Left colon (tissue), 2 donors: Measurements from ENCODE around the gene SYCE1. TPM values are rescaled to one million over a fixed set of nuclear protein-coding genes. Genes with fewer than 3 reads are reported as not detected.
"Not testable (repeated sequence)": the region's sequence is repeated elsewhere in the genome, so short reads cannot be mapped to it uniquely, and the experiment has no call there.

Experiments
- ATAC-seq: fragments of 200-7000 bp; cut with Tn5 transposase; one replicate; pipeline ENCODE4 v1.9.1; 2020; ENCODE audit warnings: mild to moderate bottlenecking, moderate library complexity
- DNase-seq, 2 donors: peaks; one replicate each; pipeline ENCODE4 v3.0.0-alpha.2; 2020
- intact Hi-C, 2 donors: fragments of 100-400 bp; cut with DNase I in 1 of 2; cut with micrococcal nuclease in 1 of 2; formaldehyde crosslinking; loops; one replicate each; pipeline versions ENCODE4 v1.11.2 to v1.14.0; 2022; cut with DNase I, micrococcal nuclease
- total RNA-seq, 2 donors: library from RNA; stranded (reverse); fragmentation: NEBNext Ultra II Directional; extraction: Animal tissue kit (Norgen Biotek cat#: 25700); gene quantifications; one replicate each; pipeline ENCODE4 v1.2.1, GENCODE V29; 2021
- donor health status: DM: no; HTN: no; CAD: no.
- donor health status: DM: yes; HTN: yes; CAD: no.

Gene SYCE1
- total RNA-seq, 2 donors from 2014 or later: not detected

GRCh38 chr10:133567119-133567518 is 1.7 kb upstream of the SYCE1 start:
- DNase-seq (no peak), ATAC-seq (no peak)
- intact Hi-C loops: no loop called here

DNA sequence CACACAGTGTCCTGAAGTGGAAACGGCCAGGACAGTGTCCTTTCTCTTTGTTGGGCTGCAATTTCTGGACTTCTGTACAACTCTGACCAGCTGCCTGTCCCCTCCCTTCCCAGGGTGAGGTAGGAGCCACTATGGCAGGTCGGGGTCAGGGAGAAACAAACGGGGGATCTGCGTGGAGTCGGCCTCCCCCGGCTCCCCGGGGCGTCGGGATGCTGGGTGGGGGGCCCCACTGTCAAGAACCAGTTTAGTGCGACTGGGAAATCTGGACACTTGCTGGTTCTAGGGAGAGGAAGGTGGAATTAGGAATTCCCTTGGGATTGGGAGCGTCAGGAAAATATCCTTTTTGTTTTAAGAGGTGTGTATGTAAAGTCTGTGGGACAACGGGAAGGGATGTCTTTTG is 567 bp downstream of the SYCE1 start:
- intact Hi-C loops: no loop called here
- ATAC-seq (no peak), DNase-seq (no peak)

DNA sequence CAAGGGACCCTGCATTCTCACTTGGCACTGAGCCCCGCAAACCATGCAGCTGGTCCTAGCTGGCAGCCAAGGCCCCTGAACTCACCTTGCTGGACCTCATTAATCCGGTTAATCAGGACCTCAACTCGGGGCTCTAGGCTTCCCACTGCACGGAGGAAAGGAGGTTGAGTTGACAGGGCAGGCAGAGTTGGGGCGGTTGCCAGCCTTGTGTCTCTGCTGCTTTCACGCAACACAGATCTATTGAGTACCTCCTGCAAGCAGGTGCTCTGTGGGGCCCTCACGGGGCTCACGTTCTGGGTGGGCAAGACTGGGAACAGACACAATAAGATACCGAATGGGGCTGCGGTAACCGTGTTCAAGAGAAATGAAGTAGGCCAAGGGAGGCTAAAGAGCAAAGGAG is 6.2 kb downstream of the SYCE1 start:
- ATAC-seq (no peak), DNase-seq (no peak)
- intact Hi-C loops: no loop called here

DNA sequence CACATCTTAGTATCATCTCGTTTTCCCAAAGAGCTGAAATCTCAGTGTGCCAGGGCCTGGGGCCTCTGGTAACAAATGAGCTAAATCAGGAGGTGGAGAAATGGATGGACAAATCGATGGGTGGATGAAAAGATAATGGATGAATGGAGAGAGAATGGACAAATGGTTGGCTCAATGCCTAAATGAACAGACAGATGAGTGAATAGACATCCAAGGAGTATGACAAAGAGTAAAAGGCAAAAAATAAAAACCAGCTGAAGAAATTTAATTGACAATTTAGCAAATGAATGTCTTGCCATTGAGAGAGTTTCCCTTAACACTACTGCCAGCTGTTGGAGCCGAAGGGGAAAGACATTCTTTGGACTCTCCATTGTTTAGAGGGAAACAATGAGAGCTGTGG is 8.0 kb downstream of the SYCE1 start:
- intact Hi-C loops: no loop called here
- ATAC-seq (no peak), DNase-seq (no peak)

DNA sequence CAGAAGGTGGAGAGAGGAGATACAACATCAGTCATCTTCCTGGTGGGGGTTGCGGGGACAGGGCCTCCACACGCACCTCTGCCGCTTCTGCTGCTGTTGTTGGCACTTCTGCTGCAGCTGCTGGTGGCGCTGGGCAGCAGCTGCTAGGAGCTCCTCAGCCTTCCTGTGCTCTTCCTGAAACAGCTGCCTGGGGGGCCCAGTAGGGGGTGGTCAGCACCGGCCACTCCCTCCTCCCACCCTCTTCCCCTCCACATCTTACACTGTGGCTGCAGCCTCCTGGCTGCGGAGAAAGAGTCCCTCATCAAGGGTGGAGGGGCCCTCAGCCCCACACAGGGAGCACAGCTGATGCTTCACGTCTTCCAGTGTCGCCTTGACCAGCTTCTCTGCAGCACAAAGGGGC is 9.9 kb downstream of the SYCE1 start:
- intact Hi-C loops: no loop called here
- DNase-seq (no peak), ATAC-seq (no peak)

DNA sequence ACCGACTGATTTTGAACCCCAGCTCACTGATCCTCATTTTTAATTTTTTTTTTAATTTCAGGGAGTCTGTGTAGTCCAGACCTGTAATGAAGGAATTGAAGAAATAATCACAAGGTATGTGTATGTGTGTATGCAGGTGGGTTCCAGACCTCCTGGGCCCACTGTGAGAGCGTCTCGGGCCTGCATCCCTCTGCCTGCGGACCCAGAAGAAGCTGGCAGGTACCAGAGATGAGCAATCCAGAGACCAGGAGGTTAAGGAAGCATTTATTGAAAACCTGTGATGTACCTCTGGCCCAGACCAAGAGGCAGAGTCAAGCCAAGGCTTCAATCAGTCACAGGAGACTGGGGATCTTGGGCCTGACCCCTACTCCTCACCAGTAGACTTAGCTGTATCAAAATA is 10.8 kb downstream of the SYCE1 start:
- intact Hi-C loops: no loop called here
- DNase-seq (no peak), ATAC-seq (no peak)

DNA sequence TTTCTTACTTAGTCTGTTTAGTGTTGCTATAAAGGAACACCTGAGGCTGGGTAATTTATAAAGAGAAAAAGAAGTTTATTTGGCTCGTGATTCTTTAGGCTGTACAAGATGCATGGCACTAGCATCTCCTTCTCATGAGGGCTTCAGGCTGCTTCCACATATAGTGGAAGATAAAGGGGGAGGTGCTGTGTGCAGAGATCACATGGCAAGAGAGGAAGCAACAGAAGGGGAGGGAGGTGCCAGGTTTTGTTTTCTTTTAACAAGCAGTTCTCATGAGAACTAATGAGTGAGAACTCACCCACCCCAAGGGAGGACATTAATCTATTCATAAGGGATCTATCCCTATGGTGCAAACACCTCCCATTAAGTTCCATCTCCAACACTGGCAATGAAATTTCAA is 20.9 kb downstream of the SYCE1 start:
- intact Hi-C loops: no loop called here
- no peak for ATAC-seq
- no peak for DNase-seq

DNA sequence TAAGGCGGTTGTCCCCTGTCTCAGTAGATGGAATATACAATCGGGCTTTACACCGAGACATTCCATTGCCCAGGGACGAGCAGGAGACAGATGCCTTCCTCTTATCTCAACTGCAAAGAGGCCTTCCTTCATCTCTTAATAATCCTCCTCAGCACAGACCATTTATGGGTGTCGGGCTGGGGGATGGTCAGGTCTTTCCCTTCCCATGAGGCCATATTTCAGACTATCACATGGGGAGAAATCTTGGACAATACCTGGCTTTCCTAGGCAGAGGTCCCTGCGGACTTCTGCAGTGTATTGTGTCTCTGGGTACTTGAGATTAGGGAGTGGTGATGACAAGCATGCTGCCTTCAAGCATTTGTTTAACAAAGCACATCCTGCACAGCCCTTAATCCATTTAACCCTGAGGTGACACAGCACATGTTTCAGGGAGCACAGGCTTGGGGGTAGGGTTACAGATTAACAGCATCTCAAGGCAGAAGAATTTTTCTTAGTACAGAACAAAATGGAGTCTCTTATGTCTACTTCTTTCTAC is 23.9 kb downstream of the SYCE1 start:
- ATAC-seq, DNase-seq, intact Hi-C loops: not testable (repeated sequence)

- ATAC-seq (no peak), DNase-seq (no peak)
- intact Hi-C loops: no loop called here
Measured at GRCh38 chr10:133537546-133538545, 27.5 kb downstream of the SYCE1 start.

GRCh38 chr10:133536198-133536597 is 29.2 kb downstream of the SYCE1 start:
- ATAC-seq (no peak), DNase-seq (no peak)
- intact Hi-C loops: no loop called here

- no peak for ATAC-seq
- intact Hi-C loops: no loop called here
Measured at GRCh38 chr10:133534417-133534816, 31.0 kb downstream of the SYCE1 start.

DNA sequence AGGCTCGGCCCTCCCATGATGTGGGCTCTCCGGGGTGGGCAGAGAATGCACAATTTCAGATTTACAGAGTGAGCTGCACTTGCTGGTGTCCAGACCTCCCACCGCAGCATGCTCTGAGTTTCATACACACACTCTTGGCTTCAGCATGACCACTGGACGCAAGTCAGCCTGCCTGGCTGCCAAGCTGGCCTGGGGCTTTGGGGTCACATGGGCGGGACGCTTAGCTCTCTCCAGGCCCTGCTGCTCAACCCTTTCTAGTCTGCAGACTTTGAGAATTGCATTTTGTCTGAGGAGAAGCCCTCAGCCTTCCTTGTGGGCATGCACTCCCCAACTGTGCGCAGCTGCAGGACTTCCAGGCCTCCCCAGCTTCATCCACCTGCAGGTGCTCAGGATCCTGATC is 32.5 kb downstream of the SYCE1 start:
- intact Hi-C loops: no loop called here
- DNase-seq (no peak), ATAC-seq (no peak)

More at GRCh38 chr10:133534417-133534816, 31.0 kb downstream of the SYCE1 start:
- no peak for DNase-seq

DNA sequence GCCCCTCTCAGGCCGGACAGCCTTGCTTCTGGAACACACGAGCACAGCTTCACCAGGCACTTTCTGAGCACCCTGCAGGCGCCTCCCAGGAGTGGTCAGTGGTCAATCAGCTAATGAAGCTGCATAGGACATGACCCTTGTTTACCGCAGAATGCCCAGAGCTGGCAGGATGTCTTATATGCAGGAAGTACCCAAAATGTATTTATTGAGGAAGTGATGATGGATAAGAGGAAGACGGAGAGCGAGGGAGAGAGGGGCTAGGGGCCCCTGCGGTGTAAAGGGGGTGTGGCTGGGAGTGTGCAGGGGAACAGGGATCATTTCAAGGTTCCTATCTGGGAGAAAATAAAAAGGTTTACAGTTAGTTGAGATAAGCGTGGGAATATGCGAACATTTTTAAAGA is 34.9 kb downstream of the SYCE1 start:
- ATAC-seq (no peak), DNase-seq (no peak)
- intact Hi-C loops: no loop called here

- intact Hi-C loops: no loop called here
- no peak for ATAC-seq
- no peak for DNase-seq
Measured at GRCh38 chr10:133529576-133529946, 35.8 kb downstream of the SYCE1 start.

DNA sequence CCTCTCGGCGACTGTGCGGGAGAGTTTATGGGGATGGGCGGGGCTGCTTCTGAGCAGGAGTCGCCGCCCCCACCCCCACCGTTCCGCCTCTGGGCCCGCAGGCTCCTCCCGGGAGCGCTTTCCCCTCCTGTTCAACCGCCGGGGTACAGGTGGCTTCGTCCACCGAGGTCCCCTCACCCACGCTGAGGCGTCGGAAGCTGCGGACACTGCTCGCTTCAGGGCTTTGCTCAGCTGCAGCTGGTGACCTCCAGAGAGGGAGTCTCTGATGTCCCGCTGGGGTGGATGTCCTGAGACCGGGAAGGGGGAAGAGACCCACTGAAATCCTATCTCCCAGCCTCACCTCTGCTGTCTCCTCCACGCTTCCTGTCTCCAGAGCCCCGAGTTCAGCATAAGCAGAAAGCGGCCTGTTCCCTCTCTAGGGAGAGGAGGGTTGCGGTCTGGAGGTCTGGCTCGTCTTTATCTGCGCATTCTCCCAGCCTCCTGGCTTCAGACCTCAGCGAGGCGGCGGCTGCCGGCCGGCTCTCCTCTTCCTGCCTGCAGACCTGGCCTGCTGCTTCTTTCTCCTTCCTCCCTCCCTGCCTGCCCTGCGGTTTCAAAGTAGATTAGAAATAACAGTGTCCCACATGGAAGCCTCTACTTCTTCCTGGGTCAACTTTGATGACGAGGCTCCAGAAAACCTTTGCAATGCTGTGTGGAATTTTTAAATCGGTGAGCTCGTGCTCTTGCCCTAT is 36.4 kb downstream of the SYCE1 start:
- DNase-seq: no peak
- ATAC-seq: no peak
- intact Hi-C loops: no loop called here

GRCh38 chr10:133528296-133528844 is 37.0 kb downstream of the SYCE1 start:
- no peak for ATAC-seq
- DNase-seq: no peak
- intact Hi-C loops: no loop called here

GRCh38 chr10:133527771-133528271 is 37.6 kb downstream of the SYCE1 start:
- no peak for DNase-seq
- ATAC-seq: no peak
- intact Hi-C loops: no loop called here

DNA sequence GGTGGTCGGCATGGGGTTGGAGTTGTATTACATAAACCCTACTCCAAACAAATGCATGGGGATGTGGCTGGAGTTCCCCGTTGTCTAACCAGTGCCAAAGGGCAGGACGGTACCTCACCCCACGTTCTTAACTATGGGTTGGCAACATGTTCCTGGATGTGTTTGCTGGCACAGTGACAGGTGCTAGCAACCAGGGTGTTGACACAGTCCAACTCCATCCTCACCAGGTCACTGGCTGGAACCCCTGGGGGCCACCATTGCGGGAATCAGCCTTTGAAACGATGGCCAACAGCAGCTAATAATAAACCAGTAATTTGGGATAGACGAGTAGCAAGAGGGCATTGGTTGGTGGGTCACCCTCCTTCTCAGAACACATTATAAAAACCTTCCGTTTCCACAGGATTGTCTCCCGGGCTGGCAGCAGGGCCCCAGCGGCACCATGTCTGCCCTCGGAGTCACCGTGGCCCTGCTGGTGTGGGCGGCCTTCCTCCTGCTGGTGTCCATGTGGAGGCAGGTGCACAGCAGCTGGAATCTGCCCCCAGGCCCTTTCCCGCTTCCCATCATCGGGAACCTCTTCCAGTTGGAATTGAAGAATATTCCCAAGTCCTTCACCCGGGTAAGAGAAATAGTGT is 38.3 kb downstream of the SYCE1 start, which contains the start of gene CYP2E1:
Gene CYP2E1 (plus strand): TSS at position 407 of the 632 bp plus-strand sequence. CDS start 33 bp downstream, at position 440.
- DNase-seq (no peak), ATAC-seq (no peak)
- intact Hi-C loops: no loop called here

GRCh38 chr10:133525444-133525843 is 39.9 kb downstream of the SYCE1 start:
- intact Hi-C loops: no loop called here
- ATAC-seq (no peak), DNase-seq (no peak)
